Measurements from ENCODE around the gene GGT1.
A peak's percentile ranks its signal among the peaks of the same experiment; 100 is the strongest.
"Not testable (repeated sequence)": the region's sequence is repeated elsewhere in the genome, so short reads cannot be mapped to it uniquely, and the experiment has no call there.

The GGT1 gene

DNA sequence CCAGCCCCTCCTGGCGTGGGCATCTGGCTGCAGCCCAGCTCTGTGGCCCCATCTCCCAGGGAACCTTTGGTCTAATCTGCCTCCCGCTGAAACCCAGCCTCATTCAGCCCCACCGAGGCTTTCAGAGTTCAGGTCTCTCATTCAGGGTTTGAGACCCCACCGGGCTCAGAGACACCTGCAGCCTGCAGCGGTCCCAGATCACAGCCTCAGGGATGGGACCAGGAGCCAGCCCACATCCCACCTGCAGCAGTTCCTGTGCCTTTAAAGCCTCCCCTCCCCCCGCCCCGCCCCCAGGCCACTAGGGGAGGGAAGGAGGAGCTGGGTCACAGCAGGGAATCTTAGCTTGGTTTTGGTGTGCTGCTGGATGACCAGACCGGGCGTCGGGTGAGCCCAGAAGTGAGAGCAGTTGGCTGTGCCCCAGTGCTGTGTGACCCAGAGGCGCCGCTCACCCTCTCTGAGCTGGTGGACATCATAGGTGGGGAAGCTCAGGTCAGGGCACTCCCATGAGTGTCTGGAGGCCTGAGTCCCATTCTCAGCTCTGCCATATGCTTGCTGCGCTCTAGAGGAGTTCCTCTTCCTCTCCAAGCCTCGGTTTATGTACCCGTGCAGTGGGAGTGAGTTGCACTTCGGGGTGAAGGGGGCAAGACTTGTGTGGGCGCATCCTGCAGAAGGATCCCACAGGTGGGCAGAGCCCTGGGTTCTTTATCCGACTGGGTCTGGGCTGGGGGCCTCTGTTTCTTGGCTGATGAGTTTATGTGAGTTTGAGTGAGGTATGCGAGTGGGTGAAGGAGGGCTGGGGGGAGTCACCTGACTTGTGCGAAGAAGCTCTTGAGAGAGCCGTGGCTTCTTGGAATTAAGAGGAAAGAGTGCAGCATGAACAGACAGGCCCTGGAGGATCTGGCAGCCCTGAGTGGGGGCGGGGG lies at the start of gene GGT1:
Gene GGT1, plus strand, starts transcription at position 347 of the 923 bp plus-strand sequence. CDS start 7,889 bp downstream, outside the sequence.
- not testable (repeated sequence) for DNase-seq

DNA sequence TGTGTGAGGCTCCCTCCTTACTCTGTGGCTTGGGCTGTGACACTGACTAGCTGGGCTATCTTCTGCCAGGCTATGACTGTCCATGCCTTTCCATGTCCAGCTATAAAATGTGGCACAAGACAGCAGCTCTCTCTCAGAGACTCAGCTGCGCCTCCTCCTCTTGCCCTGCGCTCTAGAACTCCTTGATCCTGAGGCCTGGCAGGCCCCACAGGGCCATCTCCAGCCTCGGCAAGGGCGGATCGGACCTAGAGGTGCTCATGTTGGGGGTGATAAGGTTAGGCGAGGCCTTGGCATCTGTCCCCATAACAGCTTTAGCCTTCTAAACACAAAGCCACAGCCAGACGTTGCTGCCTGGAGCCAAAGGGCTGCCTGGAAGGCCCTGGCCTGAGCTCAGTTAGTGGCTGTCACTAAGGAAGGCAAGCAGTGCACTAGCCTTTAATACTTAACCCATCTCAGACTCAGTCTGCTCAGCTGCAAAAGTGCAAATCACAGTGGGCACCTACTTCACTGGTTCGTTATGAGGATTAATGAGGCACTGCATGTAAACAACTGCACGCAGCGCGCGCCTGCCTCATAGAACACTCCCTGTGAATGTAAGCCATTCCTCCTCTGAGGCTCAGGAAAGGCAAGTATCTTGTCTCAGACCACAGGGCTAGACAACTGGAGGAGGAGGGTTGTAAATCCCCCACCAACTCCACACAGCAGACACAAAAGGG lies 49.2 kb upstream of the GGT1 start:
- DNase-seq: no peak

DNA sequence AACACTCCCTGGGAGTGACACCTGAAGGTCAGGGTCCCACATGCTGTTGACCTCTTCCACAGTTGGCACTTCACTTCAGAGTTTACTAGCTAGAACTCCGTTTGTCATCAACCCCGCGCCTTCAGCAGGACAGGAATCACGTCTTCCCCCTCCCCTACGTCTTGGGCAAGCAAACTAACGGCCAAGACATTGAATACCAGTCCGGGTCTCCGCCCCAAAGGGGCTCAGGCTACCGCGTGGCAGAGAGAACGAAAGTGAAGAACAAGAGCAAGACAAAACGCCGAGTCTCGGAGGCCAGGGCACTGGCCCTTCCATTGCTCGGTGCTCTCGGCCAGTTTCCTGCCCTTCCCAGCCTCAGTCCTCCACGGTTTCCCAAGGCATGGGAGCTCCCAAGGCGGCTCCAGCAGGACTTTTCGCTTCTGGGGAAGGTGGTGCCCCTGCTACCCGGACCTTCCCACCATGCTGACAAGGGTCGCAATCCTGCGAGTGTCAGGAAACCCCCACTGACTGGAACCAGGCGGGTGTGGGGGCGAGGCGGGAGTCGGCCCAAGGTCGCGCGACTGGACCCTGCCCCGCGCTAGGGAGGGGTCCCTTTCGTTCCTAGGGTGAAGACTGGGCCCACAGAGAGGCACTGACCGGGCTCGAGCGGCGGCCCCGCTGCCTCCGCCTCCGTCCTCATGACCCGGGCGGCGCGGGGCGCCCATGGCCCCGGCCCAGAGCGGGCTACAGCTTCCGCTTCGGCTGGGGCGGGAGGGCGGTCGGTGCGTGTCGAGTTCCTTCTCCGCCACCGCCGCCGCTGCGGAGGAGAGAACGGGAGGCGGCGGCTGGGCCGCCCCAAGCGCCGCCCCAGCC lies 48.5 kb upstream of the GGT1 start, which contains the start of gene GUCD1:
Gene GUCD1, minus strand, starts transcription at position 826 of the 852 bp plus-strand sequence. Its CDS starts 147 bp downstream, at position 679.
- DNase-seq: peak; percentile 60

DNA sequence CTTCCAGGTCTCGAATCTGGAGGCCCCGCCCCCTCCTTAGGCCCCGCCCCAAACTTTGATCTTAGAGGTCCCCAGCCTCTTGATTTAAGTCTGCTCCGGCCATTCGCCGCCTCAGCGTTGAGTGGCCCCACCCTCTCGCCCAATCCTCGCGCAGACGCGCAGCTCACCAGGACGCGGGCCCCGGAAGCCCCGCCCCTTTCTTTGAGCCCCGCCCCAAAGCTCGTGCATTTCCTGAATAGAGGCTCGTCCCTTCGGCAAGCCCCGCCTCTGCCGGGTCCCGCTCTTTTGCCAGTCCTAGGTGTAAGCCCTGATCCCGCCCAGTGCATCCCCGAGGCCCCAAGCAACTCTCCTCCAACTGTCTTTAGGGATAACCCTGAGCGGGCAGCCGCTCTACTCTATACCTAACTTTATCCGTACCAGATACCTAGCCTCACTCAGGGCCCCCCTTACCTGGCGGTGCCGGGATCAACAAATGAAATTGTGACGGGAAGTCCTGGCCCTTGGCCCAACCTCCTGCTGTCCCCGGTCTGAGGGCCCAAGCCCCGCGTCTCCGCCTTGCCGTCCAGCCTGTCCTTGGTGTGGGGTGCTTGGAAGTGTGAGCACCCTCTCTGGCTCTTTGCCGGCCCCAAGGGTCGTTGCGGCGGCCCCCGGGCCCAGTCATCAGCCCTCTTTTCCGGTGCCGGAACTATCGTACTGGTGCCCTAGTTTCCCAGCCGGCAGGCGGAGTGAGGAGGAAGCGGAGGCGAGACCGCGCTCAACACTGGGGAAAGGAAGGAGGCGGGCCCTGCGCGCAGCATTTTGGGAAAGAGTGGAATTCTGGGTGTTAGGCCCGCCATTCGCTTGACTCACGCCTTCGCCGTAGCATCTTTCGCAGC lies 47.6 kb upstream of the GGT1 start, which contains the start of gene SNRPD3:
Gene SNRPD3, plus strand, starts transcription at position 835 of the 875 bp plus-strand sequence. CDS start 1,676 bp downstream, outside the sequence.
- DNase-seq: peak; percentile 100

DNA sequence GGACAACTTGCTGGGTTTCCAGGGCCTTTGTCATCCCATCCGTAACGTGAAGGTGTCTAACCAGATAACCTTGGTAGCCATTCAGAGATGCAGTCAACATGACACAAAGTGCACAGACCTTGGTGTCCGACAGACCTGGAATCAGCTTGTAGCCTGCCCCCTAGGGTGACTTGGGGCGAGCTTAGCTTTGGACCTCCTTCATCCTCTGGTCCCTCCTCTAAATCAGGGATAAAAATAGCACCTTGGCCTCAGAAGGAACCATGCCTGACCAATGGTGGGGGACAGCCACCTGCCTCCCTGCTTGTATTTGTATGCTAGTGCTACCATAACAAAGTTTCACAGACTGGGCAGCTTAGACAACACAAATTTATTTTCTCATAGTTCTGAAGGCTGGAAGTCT lies 43.5 kb upstream of the GGT1 start:
- DNase-seq: no peak

DNA sequence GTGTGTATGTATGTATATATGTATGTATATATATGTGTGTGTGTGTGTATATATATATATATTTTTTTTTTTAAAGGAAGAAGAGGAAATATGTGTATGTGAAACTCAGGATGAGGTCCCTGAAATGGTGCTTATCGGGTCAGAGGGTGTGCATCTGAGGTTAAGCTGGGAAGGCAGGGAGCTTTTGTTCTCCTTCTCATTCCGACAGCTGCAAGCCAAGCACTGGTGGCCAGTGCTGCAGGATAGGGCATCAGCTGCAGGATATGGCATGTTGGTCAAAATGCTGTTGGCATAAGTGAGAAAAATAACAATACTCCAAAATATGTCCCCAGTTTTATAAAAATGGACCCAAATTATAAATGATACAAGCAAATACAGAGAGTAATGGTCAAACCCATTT lies 39.7 kb upstream of the GGT1 start:
- no peak for DNase-seq

DNA sequence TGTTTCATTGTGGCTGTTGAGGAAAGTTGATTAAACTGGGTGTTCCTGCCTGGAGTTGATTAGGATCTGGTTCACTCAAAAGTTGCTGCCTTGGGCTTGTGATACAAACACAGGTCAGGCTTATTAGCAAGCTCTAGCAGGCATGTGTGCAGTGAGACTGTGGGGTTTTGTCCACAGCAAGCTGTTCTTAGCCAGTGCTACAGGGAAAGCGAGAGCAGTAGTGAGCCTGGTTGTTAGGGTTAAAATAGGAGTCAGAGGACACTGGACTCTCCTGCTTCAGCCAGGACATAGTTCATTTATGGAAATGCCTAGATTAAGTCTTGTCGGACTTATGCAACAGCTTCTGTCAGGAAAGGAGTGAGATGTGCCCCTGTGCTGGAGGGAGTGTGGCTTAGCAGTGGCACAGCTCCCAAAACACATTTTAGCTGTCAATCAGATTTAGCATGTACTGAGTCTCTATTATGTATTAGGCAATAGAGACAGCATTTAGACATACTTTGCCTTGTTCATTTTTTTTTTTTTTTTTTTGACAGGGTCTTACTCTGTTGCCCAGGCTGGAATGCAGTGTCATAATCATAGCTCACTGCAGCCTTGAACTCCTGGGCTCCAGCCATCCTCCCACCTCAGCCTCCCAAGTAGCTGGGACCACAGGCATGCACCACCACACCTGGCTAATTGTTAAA lies 38.5 kb upstream of the GGT1 start:
- DNase-seq: no peak

DNA sequence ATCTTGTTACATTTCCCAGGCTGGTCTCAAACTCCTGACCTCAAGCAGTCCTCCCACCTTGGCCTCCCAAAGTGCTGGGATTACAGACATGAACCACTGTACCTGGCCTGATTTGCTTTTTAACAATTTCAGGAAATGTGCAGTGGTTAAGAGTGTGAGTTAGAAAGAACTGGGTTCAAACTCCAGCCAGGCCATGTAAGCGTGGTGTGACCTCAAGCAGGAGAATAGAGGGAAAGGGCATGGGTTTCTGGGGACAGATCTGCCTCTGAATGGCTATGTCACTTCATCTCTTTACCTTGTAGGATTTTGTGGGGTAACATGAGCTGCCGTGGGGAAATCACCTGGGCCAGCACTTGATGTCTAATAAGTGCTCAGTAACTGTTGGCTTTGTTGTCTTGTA lies 37.9 kb upstream of the GGT1 start:
- no peak for DNase-seq

DNA sequence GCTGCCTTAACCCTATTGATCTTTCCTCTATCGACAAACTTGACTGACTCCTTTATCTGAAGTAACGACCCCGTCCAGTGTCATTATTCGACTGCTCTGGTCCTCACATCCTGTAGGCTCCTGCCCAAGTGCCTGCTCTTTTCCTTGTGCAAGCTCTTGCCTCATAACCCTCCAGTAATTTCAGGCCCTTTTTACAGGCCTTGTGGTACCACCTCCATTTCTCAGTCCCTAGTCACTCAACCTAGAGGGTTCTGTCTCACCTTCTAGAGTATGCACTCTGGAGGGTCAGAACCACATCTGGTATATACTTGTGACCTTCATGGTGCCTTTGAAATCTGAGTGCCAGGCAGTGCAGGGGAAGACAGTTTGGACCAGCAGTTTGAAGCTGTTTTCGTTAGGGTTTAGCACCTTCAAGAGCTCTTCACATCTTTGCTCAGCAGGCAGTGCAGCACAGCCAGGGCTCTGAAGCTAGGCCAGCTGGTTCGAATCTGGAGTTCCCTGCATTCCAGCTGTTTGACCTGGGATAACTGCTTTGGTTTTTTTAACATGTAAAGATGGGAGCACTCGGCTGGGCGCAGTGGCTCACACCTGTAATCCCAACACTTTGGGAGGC lies 36.0 kb upstream of the GGT1 start:
- no peak for DNase-seq

DNA sequence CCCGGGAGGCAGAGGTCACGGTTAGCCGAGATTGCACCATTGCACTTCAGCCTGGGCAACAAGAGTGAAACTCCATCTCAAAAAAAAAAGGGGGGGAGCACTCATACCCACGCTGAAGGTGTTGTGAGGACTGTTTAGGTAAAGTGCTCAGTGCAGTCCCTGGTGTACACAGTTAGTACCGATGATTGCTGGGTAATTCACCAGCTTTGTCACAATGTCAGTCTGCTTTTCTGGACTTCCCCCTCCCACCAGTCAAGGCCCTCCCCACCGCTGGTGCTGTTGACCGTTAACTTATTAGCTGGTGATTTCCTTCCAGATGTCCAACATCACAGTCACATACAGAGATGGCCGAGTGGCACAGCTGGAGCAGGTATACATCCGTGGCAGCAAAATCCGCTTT lies 35.3 kb upstream of the GGT1 start:
- DNase-seq: no peak

DNA sequence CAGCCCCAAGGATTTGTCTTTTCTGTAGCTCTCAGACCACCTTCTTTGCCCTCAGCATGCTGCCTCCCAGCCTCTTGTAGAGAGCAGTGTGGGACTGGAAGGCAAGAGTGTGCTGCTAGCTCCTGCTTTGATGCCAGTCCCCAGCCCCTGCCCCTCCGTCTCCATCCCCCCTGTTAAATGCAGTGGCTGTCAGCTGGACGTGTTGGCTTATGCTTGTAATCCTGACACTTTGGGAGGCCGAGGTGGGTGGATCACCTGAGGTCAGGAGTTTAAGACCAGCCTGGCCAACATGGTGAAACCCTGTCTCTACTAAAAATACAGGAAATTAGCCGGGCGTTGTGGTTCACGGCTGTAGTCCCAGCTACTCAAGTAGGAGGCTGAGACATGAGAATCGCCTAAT lies 31.7 kb upstream of the GGT1 start:
- no peak for DNase-seq

DNA sequence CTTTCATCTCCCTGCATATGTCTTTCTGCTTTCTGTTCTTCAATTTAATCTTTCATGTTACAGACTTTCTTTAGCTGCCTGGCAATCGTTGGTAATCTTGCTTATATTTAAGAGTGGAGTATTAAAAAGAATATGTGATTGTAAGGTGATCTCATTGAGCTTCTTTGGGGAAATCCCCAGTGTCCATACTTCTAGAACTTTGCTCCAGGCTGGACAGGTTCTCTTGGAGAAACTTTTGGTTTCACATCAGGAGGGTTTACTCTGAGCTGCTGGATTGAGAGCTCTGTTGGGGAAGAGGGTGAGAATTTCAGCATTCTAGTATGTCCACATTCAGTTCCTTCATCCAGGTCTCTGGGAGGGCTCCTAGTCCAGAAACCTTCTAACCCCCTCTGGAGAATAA lies 26.2 kb upstream of the GGT1 start:
- DNase-seq: no peak

DNA sequence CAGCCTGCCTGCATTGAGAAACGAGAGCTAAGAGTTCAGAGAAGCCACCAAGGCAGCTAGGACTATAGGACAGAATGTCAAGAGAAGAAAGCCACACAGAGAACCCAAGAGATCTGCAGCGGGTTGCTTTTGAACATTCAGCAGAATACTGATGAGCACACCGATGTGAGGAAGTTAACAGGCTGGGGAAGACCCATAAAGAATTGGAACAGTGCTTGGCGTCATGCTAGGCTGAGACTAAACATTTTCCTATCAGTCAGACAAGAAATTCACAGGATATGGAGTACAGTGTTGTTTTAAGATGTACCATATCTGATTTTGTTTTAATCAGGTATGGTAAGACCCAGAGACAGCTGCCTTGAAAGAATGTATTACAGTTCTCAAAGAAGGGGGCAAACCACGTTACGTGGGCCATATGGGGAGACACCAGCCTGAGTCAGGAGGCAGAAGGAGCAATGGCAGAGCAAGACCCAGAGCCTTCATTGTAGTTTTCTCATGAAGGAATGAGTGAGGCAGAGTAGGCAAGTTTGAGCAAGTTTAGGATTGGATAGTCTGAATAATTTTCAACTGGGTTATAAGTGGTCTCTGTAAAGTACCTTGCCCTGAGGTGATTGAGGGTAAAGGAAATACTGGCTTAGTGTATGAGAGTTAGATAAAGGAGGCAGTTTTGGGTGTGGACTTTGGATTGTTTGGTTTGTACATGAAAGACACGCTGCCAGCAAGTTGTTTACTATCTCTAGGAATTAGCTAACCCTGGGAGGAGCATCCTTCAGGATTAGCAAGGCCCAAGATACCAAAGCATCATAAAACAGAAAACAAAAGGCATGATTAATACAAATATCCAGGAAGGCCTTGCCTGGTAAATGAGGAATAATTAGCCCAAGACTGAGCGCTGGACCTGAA lies 24.4 kb upstream of the GGT1 start:
- DNase-seq: no peak

DNA sequence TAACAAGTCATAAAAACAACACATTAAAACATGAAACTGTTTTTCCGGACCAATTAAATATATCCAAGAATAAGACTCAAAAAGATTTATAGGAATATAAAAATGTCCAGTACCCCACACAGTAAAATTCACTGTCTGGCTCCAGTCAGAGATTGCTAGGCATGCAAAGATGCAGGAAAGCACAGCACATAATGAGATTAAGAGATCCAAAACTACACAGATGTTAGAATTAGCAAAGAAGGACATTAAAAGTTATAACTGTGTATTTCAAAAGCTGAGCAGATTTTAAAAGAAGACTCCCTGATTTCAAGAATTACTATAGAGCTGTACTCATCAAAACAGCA lies 23.8 kb upstream of the GGT1 start:
- DNase-seq: no peak

DNA sequence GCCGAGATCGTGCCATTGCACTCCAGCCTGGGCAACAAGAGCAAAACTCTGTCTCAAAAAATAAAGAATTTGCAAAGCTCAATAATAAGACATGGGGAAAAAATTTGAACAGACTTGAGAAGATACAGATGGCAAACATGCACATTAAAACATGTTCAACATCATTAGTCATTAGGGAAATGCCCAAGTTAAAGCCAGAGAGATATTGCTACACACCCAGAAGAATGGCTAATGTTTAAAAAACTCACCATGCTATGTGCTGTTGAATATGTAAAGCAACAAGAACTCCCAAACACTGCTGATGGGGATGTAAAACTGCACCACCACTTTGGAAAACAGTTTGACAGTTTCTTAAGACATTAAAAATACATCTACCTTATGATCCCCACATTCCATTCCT lies 22.7 kb upstream of the GGT1 start:
- DNase-seq: no peak

DNA sequence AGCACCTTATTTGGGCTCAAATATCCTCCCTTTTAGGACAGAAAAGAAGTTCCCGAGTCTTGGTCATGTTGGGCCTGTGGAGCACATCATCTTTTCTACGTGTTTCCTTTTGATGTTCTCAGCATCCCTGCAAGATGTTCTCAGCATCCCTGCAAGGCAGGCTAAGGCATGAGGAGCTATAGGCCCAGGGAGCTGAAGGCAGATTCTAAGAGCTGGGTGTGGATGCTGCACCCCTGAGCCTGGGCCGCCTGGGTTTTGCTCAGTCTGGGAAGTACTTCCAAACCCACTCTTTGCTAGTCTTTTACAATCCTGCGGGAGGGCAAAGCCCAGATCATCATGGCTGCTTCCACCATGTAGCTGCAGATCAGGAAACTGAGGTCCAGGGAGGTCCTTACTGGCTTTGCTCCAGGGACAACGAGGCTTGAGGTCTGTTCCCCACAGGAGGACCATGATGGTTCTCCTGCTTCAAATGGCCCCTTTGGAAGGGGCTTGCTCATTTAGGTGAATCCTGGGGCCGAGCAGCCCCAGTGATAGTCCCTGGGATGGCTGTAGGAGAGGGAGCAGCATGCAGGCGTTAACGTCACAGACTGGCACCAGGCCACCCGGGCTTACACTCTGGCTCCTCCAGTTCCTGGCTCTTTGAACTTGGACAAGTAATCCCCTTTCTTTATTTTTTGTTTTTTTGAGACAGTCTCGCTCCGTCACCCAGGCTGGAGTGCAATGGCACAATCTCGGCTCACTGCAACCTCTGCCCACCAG lies 20.8 kb upstream of the GGT1 start:
- no peak for DNase-seq

DNA sequence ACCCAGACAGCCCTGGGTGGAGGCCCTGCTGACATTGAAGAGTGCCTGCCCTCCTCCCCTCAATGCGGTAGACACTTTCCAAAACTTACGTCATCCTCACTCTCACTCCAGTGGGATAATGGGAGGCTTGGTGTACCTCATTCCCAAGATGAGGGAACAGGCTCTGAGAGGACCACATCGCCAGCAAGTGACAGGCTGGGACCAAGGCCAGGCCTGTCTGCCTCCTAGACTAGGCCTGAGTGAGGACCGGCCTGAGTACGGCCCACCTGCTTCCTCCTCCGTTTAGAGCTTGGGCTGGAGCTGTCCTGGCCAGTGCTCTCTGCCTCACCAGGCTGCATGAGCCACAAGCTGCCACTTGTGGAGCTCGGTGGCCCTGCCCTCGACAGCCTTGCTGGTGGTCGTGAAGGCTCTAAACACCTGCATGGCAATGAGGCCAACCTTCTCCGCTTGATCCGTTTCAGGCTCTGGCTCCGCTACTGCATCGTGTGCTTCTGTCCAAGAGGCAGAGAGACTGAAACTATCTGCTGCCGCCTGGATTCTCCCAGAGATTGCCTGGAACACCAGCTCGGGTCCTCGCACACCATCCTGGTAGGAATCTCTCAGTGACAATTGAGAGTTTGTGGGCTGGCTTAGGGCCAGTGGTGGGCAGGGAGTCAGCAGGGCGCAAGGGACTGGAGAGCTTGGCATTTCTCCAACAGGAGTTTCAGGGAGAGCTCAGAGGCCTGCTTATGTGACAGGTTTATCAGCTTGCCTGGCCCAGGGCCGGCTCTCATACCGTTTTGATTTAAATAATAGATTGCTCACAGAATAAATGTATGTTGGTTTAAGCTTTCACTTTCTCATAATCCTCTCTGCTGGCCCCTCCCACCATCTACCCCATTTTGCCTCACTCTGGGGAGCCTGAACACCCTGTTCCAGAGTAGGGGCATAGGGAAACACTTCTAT lies 19.5 kb upstream of the GGT1 start:
- DNase-seq: no peak

Measured in right forelimb (tissue), 1 donor.